HG03095 (cell line): ENCODE results near the gene OPA1.

Source experiments
- ATAC-seq: cut with Tn5 transposase; IDR thresholded peaks from one replicate; pipeline ENCODE4 v1.9.1; 2021; ENCODE audit warnings: moderate library complexity; ENCODE audit not compliant: unreplicated experiment

Gene OPA1

GRCh38 chr3:193592841-193593667 lies at the start of gene OPA1:
Gene OPA1 (plus strand): TSS chr3:193593208. CDS start chr3:193593378, 170 bp downstream.
- peak; percentile 98 for ATAC-seq

GRCh38 chr3:193544289-193544688 lies 48.7 kb upstream of the OPA1 start:
- ATAC-seq = no peak

GRCh38 chr3:193545304-193545703 lies 47.7 kb upstream of the OPA1 start:
- no peak for ATAC-seq

GRCh38 chr3:193546129-193546528 lies 46.9 kb upstream of the OPA1 start:
- no peak for ATAC-seq

GRCh38 chr3:193548406-193548805 lies 44.6 kb upstream of the OPA1 start:
- ATAC-seq = no peak

GRCh38 chr3:193552923-193553322 lies 40.1 kb upstream of the OPA1 start:
- no peak for ATAC-seq

- no peak for ATAC-seq
Observed at GRCh38 chr3:193553586-193553985, 39.4 kb upstream of the OPA1 start.

GRCh38 chr3:193554811-193555210 lies 38.2 kb upstream of the OPA1 start, which contains the start of gene ATP13A4:
Gene ATP13A4 (minus strand): TSS chr3:193554895. CDS start chr3:193554799, 96 bp downstream.
- ATAC-seq = no peak

GRCh38 chr3:193556841-193557240 lies 36.2 kb upstream of the OPA1 start:
- ATAC-seq = no peak

- no peak for ATAC-seq
Observed at GRCh38 chr3:193559100-193559499, 33.9 kb upstream of the OPA1 start.

- no peak for ATAC-seq
Observed at GRCh38 chr3:193560091-193560490, 32.9 kb upstream of the OPA1 start.

GRCh38 chr3:193560870-193561269 lies 32.1 kb upstream of the OPA1 start:
- ATAC-seq = no peak

GRCh38 chr3:193563426-193563825 lies 29.6 kb upstream of the OPA1 start:
- no peak for ATAC-seq

GRCh38 chr3:193564012-193564411 lies 29.0 kb upstream of the OPA1 start:
- no peak for ATAC-seq

GRCh38 chr3:193569119-193569518 lies 23.9 kb upstream of the OPA1 start:
- no peak for ATAC-seq

GRCh38 chr3:193572426-193572908 lies 20.5 kb upstream of the OPA1 start:
- peak; percentile 79 for ATAC-seq

GRCh38 chr3:193573403-193574191 lies 19.4 kb upstream of the OPA1 start:
- ATAC-seq = no peak

GRCh38 chr3:193574488-193575070 lies 18.4 kb upstream of the OPA1 start:
- ATAC-seq = no peak

GRCh38 chr3:193585530-193585929 lies 7.5 kb upstream of the OPA1 start:
- no peak for ATAC-seq

GRCh38 chr3:193586526-193586925 lies 6.5 kb upstream of the OPA1 start:
- ATAC-seq = no peak

- no peak for ATAC-seq
Observed at GRCh38 chr3:193589129-193589528, 3.9 kb upstream of the OPA1 start.
